ENCODE data around the gene RHOB.
"Not testable (repeated sequence)": the region's sequence is repeated elsewhere in the genome, so short reads cannot be mapped to it uniquely, and the experiment has no call there.

RHOB gene

GRCh38 chr2:20431301-20431698 lies 15.6 kb upstream of the RHOB start:
- TF ChIP-seq CTCF (IDR thresholded peaks at IDR 0.05; ENCODE audit: low read depth, low read length, missing control alignments) = no peak
- no peak for DNase-seq (ENCODE audit: low read depth)
- in situ Hi-C loops (cut with HindIII; ENCODE audit: low sequenced_read_pairs) = no loop called here
- no peak overlapping the region for H3K4me3 ChIP-seq (ENCODE audit: low read depth, low read length)

- in situ Hi-C loops (cut with HindIII; ENCODE audit: low sequenced_read_pairs) = no loop called here
- TF ChIP-seq CTCF (IDR thresholded peaks at IDR 0.05; ENCODE audit: low read depth, low read length, missing control alignments) = no peak
- DNase-seq (ENCODE audit: low read depth) = no peak
- H3K4me3 ChIP-seq (ENCODE audit: low read depth, low read length) = no peak overlapping the region
Observed at GRCh38 chr2:20431772-20432171, 15.1 kb upstream of the RHOB start.

GRCh38 chr2:20432714-20433113 lies 14.2 kb upstream of the RHOB start:
- TF ChIP-seq CTCF (IDR thresholded peaks at IDR 0.05; ENCODE audit: low read depth, low read length, missing control alignments) = no peak
- no peak for DNase-seq (ENCODE audit: low read depth)
- H3K4me3 ChIP-seq (ENCODE audit: low read depth, low read length) = no peak overlapping the region
- in situ Hi-C loops (cut with HindIII; ENCODE audit: low sequenced_read_pairs) = no loop called here

- no peak for DNase-seq (ENCODE audit: low read depth)
- in situ Hi-C loops (cut with HindIII; ENCODE audit: low sequenced_read_pairs) = no loop called here
- TF ChIP-seq CTCF (IDR thresholded peaks at IDR 0.05; ENCODE audit: low read depth, low read length, missing control alignments) = no peak
- no peak overlapping the region for H3K4me3 ChIP-seq (ENCODE audit: low read depth, low read length)
Observed at GRCh38 chr2:20433249-20433648, 13.6 kb upstream of the RHOB start.

- TF ChIP-seq CTCF (IDR thresholded peaks at IDR 0.05; ENCODE audit: low read depth, low read length, missing control alignments) = no peak
- DNase-seq (ENCODE audit: low read depth) = no peak
- in situ Hi-C loops (cut with HindIII; ENCODE audit: low sequenced_read_pairs) = no loop called here
- no peak overlapping the region for H3K4me3 ChIP-seq (ENCODE audit: low read depth, low read length)
Observed at GRCh38 chr2:20433946-20434553, 12.8 kb upstream of the RHOB start.

GRCh38 chr2:20434588-20435294 lies 12.1 kb upstream of the RHOB start:
- in situ Hi-C loops (cut with HindIII; ENCODE audit: low sequenced_read_pairs) = no loop called here
- TF ChIP-seq CTCF (IDR thresholded peaks at IDR 0.05; ENCODE audit: low read depth, low read length, missing control alignments) = no peak

GRCh38 chr2:20435456-20435855 lies 11.4 kb upstream of the RHOB start:
- DNase-seq (ENCODE audit: low read depth); H3K4me3 ChIP-seq (ENCODE audit: low read depth, low read length); in situ Hi-C loops (cut with HindIII; ENCODE audit: low sequenced_read_pairs): not testable (repeated sequence)

More at GRCh38 chr2:20434588-20435294, 12.1 kb upstream of the RHOB start:
- DNase-seq (ENCODE audit: low read depth) = no peak
- H3K4me3 ChIP-seq (ENCODE audit: low read depth, low read length) = no peak overlapping the region
